ENCODE results near the gene CEP135.

GRCh38 chr4:56077676-56078075, 128.9 kb downstream of the CEP135 start:
- TF ChIP-seq POLR2A (IDR thresholded peaks at IDR 0.05; ENCODE audit: low read length) (no peak), GATA1 (IDR thresholded peaks at IDR 0.05; ENCODE audit: low read depth, low read length) (no peak)

Data from erythroblast (primary cell).